Measurements from ENCODE around the gene CAP1.

Gene CAP1

GRCh38 chr1:40092241-40092640 lies 51.7 kb downstream of the CAP1 start:
- no peak for DNase-seq (ENCODE audit: low read depth)
- no peak overlapping the region for H3K4me3 ChIP-seq (ENCODE audit: control insufficient read depth, low read depth, low read length)
- TF ChIP-seq CTCF (IDR thresholded peaks at IDR 0.05; ENCODE audit: control insufficient read depth, insufficient read depth, low read depth, low read length, missing control alignments), result no peak

GRCh38 chr1:40092706-40093639 lies 52.4 kb downstream of the CAP1 start:
- no peak overlapping the region for H3K4me3 ChIP-seq (ENCODE audit: control insufficient read depth, low read depth, low read length)
- no peak for TF ChIP-seq CTCF (IDR thresholded peaks at IDR 0.05; ENCODE audit: control insufficient read depth, insufficient read depth, low read depth, low read length, missing control alignments)
- DNase-seq (ENCODE audit: low read depth), result no peak

GRCh38 chr1:40094466-40095110 lies 54.1 kb downstream of the CAP1 start:
- no peak overlapping the region for H3K4me3 ChIP-seq (ENCODE audit: control insufficient read depth, low read depth, low read length)
- DNase-seq (ENCODE audit: low read depth), result no peak
- no peak for TF ChIP-seq CTCF (IDR thresholded peaks at IDR 0.05; ENCODE audit: control insufficient read depth, insufficient read depth, low read depth, low read length, missing control alignments)

GRCh38 chr1:40095806-40096205 lies 55.3 kb downstream of the CAP1 start:
- DNase-seq (ENCODE audit: low read depth), result no peak
- no peak for TF ChIP-seq CTCF (IDR thresholded peaks at IDR 0.05; ENCODE audit: control insufficient read depth, insufficient read depth, low read depth, low read length, missing control alignments)
- H3K4me3 ChIP-seq (ENCODE audit: control insufficient read depth, low read depth, low read length), result no peak overlapping the region

GRCh38 chr1:40096646-40096976 lies 56.1 kb downstream of the CAP1 start:
- DNase-seq (ENCODE audit: low read depth), result no peak
- no peak for TF ChIP-seq CTCF (IDR thresholded peaks at IDR 0.05; ENCODE audit: control insufficient read depth, insufficient read depth, low read depth, low read length, missing control alignments)
- H3K4me3 ChIP-seq (ENCODE audit: control insufficient read depth, low read depth, low read length), result peak overlapping the region; percentile 74

- peak; percentile 20 for TF ChIP-seq CTCF (IDR thresholded peaks at IDR 0.05; ENCODE audit: control insufficient read depth, insufficient read depth, low read depth, low read length, missing control alignments)
- DNase-seq (ENCODE audit: low read depth), result no peak
- peak within 1 kb of the TSS; percentile 74 for H3K4me3 ChIP-seq (ENCODE audit: control insufficient read depth, low read depth, low read length)
Observed at GRCh38 chr1:40096977-40097782, 56.7 kb downstream of the CAP1 start, which contains the start of gene PPT1. TSS of gene PPT1 (minus strand) at chr1:40097252. CDS start at chr1:40097238, 14 bp downstream.
